ENCODE measurements around the gene HMGB2. TPM values are rescaled to one million over a fixed set of nuclear protein-coding genes. Genes with fewer than 3 reads are reported as not detected.

Gene HMGB2
- total RNA-seq, 1 donor from 2014 or later, result 29.9 TPM

- no peak for TF ChIP-seq CTCF (IDR thresholded peaks at IDR 0.05; ENCODE audit: insufficient read depth, low read length, poor library complexity, severe bottlenecking)
- Histone ChIP-seq H3K36me3 (ENCODE audit: control insufficient read depth, insufficient read depth, low read length) (no peaks in the 10 kb centered on the region), H3K27me3 (ENCODE audit: control insufficient read depth, insufficient read depth, low read length) (no peaks in the 10 kb centered on the region), H3K4me3 (ENCODE audit: low read depth, low read length) (no peak overlapping the region)
- no peak for DNase-seq (ENCODE audit: low read depth)
Observed at GRCh38 chr4:173311368-173311767, 22.8 kb downstream of the HMGB2 start.

DNA sequence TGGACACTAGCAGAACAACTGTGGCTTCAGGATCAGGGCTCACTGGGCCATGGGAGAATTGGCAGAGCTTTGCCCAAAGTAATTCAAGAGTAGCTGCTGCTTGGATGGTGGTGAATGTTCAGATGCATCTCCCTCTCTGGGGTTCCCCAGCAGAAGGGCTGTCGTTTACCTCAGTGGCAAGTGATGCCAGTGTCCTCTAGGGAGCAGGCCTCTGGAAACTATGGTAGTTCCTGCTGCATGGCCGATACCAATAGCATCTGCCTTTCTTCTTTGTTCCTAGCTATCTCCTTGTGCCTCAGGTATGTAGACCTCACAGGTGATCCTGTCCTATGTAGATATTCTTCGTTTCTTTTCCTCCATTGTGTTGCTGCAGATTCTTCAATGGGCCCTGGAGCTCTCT, 26.4 kb downstream of the HMGB2 start:
- no peak for TF ChIP-seq CTCF (IDR thresholded peaks at IDR 0.05; ENCODE audit: insufficient read depth, low read length, poor library complexity, severe bottlenecking)
- Histone ChIP-seq H3K27me3 (ENCODE audit: control insufficient read depth, insufficient read depth, low read length) (no peaks in the 10 kb centered on the region), H3K36me3 (ENCODE audit: control insufficient read depth, insufficient read depth, low read length) (no peaks in the 10 kb centered on the region), H3K4me3 (ENCODE audit: low read depth, low read length) (no peak overlapping the region)
- DNase-seq (ENCODE audit: low read depth), result no peak

DNA sequence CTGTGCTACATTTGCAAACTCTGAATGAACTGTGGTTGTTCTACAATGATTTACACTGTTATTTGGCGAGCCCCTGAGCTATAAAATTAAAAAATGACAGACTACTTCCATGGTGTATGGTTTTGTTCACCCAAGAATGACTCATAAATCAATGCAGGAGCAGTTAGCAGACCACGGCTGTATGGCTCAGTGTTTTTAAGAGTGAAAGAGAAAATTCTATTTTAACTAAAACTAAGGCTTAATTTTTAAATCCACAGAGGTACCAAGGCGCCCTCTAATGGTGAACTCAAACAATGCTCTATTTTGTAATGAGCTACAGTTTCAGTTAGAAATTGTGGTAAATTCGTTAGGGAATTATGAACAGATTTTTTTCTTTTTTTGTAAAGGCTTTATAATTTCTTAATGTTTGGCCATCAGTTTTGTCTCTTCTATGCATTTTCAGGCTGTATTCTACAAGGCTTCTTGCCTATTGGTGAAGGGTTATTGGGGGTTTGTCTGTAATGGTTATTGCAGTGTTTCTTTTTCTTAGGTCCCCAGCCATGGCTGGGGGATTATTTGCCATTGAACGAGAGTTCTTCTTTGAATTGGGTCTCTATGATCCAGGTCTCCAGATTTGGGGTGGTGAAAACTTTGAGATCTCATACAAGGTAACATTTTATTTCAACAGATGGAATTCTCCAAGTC, 32.5 kb downstream of the HMGB2 start:
- Histone ChIP-seq H3K27me3 (ENCODE audit: control insufficient read depth, insufficient read depth, low read length) (no peaks in the 10 kb centered on the region), H3K4me3 (ENCODE audit: low read depth, low read length) (no peak overlapping the region), H3K36me3 (ENCODE audit: control insufficient read depth, insufficient read depth, low read length) (no peaks in the 10 kb centered on the region)
- peak; percentile 12 for DNase-seq (ENCODE audit: low read depth)
- TF ChIP-seq CTCF (IDR thresholded peaks at IDR 0.05; ENCODE audit: insufficient read depth, low read length, poor library complexity, severe bottlenecking), result peak; percentile 64

GRCh38 chr4:173294444-173294843, 39.7 kb downstream of the HMGB2 start:
- no peak for TF ChIP-seq CTCF (IDR thresholded peaks at IDR 0.05; ENCODE audit: insufficient read depth, low read length, poor library complexity, severe bottlenecking)
- no peaks in the 10 kb centered on the region for H3K36me3 ChIP-seq (ENCODE audit: control insufficient read depth, insufficient read depth, low read length)
- no peak for DNase-seq (ENCODE audit: low read depth)
- H3K4me3 ChIP-seq (ENCODE audit: low read depth, low read length), result no peak overlapping the region
- no peaks in the 10 kb centered on the region for H3K27me3 ChIP-seq (ENCODE audit: control insufficient read depth, insufficient read depth, low read length)

GRCh38 chr4:173293663-173294062, 40.5 kb downstream of the HMGB2 start:
- no peak for TF ChIP-seq CTCF (IDR thresholded peaks at IDR 0.05; ENCODE audit: insufficient read depth, low read length, poor library complexity, severe bottlenecking)
- H3K36me3 ChIP-seq (ENCODE audit: control insufficient read depth, insufficient read depth, low read length), result no peaks in the 10 kb centered on the region
- no peaks in the 10 kb centered on the region for H3K27me3 ChIP-seq (ENCODE audit: control insufficient read depth, insufficient read depth, low read length)
- H3K4me3 ChIP-seq (ENCODE audit: low read depth, low read length), result no peak overlapping the region
- no peak for DNase-seq (ENCODE audit: low read depth)

GRCh38 chr4:173291899-173292298, 42.3 kb downstream of the HMGB2 start:
- no peak overlapping the region for H3K4me3 ChIP-seq (ENCODE audit: low read depth, low read length)
- no peaks in the 10 kb centered on the region for H3K27me3 ChIP-seq (ENCODE audit: control insufficient read depth, insufficient read depth, low read length)
- no peaks in the 10 kb centered on the region for H3K36me3 ChIP-seq (ENCODE audit: control insufficient read depth, insufficient read depth, low read length)
- TF ChIP-seq CTCF (IDR thresholded peaks at IDR 0.05; ENCODE audit: insufficient read depth, low read length, poor library complexity, severe bottlenecking), result no peak
- DNase-seq (ENCODE audit: low read depth), result no peak
